Measurements from ENCODE around the gene AKAP13.

DNA sequence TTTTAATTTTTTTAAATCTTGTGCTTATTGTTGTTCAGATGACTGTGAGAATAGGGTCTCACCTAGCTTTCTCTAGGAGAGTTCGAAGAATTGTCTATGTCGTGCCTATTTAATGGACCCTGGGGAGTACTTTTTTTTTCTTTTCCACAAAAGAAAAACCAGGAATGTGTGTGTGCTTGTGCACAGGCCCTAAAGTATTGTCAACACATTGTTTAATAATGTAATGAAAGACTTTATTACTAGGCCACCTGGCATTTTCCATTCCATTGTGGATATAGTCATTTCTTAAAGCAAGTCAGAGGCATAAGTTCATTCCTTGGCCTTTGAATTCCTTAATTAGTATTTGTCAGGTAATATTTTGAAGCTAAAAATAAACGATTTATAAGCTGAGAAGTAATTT is 278.4 kb downstream of the AKAP13 start:
- TF ChIP-seq, protein P1, sequence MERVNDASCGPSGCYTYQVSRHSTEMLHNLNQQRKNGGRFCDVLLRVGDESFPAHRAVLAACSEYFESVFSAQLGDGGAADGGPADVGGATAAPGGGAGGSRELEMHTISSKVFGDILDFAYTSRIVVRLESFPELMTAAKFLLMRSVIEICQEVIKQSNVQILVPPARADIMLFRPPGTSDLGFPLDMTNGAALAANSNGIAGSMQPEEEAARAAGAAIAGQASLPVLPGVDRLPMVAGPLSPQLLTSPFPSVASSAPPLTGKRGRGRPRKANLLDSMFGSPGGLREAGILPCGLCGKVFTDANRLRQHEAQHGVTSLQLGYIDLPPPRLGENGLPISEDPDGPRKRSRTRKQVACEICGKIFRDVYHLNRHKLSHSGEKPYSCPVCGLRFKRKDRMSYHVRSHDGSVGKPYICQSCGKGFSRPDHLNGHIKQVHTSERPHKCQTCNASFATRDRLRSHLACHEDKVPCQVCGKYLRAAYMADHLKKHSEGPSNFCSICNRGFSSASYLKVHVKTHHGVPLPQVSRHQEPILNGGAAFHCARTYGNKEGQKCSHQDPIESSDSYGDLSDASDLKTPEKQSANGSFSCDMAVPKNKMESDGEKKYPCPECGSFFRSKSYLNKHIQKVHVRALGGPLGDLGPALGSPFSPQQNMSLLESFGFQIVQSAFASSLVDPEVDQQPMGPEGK (tag by site-specific recombination; IDR thresholded peaks at IDR 0.05), result no peak
- no peak for TF ChIP-seq ZNF155 (tag by site-specific recombination; IDR thresholded peaks at IDR 0.05)
- no peak for TF ChIP-seq ZNF658 (tag by site-specific recombination; IDR thresholded peaks at IDR 0.05)
- no peak for TF ChIP-seq ZBTB7A (tag by site-specific recombination; IDR thresholded peaks at IDR 0.05; ENCODE audit: low read depth)
- no peak for TF ChIP-seq ZNF341 (tag by site-specific recombination; IDR thresholded peaks at IDR 0.05; ENCODE audit: low read depth)
- TF ChIP-seq, protein P2, sequence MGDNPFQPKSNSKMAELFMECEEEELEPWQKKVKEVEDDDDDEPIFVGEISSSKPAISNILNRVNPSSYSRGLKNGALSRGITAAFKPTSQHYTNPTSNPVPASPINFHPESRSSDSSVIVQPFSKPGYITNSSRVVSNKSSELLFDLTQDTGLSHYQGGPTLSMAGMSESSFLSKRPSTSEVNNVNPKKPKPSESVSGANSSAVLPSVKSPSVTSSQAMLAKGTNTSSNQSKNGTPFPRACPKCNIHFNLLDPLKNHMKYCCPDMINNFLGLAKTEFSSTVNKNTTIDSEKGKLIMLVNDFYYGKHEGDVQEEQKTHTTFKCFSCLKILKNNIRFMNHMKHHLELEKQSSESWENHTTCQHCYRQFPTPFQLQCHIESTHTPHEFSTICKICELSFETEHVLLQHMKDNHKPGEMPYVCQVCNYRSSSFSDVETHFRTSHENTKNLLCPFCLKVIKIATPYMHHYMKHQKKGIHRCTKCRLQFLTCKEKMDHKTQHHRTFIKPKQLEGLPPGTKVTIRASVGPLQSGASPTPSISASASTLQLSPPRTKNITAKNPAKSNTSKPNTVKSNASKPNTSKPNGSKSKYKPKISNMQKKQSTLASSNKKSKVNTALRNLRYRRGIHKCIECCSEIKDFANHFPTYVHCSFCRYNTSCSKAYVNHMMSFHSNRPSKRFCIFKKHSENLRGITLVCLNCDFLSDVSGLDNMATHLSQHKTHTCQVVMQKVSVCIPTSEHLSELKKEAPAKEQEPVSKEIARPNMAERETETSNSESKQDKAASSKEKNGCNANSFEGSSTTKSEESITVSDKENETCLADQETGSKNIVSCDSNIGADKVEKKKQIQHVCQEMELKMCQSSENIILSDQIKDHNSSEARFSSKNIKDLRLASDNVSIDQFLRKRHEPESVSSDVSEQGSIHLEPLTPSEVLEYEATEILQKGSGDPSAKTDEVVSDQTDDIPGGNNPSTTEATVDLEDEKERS (tag by site-specific recombination; IDR thresholded peaks at IDR 0.05), result no peak
- TF ChIP-seq, protein P3, sequence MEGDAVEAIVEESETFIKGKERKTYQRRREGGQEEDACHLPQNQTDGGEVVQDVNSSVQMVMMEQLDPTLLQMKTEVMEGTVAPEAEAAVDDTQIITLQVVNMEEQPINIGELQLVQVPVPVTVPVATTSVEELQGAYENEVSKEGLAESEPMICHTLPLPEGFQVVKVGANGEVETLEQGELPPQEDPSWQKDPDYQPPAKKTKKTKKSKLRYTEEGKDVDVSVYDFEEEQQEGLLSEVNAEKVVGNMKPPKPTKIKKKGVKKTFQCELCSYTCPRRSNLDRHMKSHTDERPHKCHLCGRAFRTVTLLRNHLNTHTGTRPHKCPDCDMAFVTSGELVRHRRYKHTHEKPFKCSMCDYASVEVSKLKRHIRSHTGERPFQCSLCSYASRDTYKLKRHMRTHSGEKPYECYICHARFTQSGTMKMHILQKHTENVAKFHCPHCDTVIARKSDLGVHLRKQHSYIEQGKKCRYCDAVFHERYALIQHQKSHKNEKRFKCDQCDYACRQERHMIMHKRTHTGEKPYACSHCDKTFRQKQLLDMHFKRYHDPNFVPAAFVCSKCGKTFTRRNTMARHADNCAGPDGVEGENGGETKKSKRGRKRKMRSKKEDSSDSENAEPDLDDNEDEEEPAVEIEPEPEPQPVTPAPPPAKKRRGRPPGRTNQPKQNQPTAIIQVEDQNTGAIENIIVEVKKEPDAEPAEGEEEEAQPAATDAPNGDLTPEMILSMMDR (tag by site-specific recombination; IDR thresholded peaks at IDR 0.05), result no peak
- TF ChIP-seq, protein P4, sequence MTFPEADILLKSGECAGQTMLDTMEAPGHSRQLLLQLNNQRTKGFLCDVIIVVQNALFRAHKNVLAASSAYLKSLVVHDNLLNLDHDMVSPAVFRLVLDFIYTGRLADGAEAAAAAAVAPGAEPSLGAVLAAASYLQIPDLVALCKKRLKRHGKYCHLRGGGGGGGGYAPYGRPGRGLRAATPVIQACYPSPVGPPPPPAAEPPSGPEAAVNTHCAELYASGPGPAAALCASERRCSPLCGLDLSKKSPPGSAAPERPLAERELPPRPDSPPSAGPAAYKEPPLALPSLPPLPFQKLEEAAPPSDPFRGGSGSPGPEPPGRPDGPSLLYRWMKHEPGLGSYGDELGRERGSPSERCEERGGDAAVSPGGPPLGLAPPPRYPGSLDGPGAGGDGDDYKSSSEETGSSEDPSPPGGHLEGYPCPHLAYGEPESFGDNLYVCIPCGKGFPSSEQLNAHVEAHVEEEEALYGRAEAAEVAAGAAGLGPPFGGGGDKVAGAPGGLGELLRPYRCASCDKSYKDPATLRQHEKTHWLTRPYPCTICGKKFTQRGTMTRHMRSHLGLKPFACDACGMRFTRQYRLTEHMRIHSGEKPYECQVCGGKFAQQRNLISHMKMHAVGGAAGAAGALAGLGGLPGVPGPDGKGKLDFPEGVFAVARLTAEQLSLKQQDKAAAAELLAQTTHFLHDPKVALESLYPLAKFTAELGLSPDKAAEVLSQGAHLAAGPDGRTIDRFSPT (tag by site-specific recombination; IDR thresholded peaks at IDR 0.05), result no peak

Data from HEK293 (cell line).